Stimulated activated CD4-positive, alpha-beta T cell treated with anti-CD3 and anti-CD28 coated beads, Interleukin-12 subunit alpha, Interleukin-12 subunit beta, amount 100 ng/mL, for 48 hours (primary cell): ENCODE data around the gene ARL14EPL.
"Not testable (repeated sequence)": the region's sequence is repeated elsewhere in the genome, so short reads cannot be mapped to it uniquely, and the experiment has no call there.

Experiments used
- DNase-seq, 3 donors: peaks; one replicate each; pipeline ENCODE4 v3.0.0-alpha.2; 2020; ENCODE audit warnings: low read depth in 2 of 3, low spot score in 1 of 3

The ARL14EPL gene

DNA sequence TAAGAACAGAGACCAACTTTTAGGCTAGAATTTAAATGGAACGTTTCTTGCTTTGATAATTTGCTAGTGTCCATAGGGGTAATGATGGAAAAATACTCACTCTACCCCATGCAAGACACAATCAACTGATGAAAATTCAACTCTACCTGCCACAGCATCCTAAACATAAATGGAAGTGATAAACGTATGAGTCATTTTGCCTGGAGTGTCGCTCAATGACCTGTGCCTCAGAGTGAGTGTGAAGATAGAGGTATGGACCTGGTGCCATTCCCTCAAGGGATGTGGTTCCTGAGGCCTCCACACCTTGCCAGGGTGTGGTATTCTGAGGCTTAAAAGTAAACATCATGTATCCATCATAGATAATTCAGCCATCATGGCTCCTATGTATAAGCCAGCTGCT, 14.0 kb downstream of the ARL14EPL start:
- DNase-seq = no peak

DNA sequence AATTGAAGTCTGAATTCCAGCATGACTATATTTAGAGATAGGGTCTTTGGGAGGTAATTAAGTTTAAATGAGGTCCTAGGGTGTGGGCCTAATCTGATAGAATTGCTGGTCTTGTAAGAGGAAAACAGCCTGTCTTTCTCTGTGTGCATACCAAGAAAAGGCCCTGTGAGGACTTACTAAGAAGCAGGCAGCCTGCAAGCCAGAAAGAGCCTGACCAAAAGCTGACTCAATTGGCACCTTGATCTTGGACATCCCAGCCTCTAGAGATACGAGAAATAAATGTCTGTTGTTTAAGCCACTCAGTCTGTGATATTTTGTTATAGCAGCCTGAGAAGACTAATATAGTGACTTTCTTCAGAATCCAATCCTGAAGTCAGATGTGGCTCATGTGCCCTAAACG, 14.6 kb downstream of the ARL14EPL start:
- DNase-seq = no peak

DNA sequence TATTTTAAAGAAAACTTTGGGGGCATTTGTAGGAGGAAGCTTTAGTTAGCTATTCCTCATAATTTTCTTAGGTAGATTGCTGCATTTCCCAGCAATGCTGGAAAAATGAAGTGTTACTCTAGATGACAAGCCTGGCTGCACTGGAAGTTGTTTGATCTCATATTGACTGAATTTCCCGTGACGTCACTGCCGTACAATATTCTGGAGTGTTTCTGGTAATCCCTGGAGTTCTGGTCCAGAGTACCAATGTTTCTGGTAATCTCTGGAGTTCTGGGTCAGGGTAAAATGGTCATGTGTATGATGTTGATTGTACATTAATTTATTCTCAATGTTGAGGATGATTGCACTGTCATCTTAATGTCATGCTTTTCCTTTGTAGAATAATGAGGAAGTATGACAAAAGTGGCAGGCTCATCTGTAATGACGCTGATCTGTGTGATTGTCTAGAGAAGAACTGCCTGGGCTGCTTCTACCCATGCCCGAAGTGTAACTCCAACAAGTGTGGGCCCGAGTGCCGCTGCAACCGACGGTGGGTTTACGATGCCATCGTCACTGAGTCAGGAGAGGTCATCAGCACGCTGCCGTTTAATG, 26.2 kb downstream of the ARL14EPL start:
- DNase-seq = no peak

- DNase-seq = no peak
These were observed 30.1 kb downstream of the ARL14EPL start for GRCh38 chr5:116062352-116062751.

- no peak for DNase-seq
These were observed 31.7 kb downstream of the ARL14EPL start for GRCh38 chr5:116063950-116064349.

- DNase-seq = peak in 1 of 3 donors; percentile 14
These were observed 35.9 kb downstream of the ARL14EPL start for GRCh38 chr5:116068028-116068632.

- DNase-seq = no peak
These were observed 38.9 kb downstream of the ARL14EPL start for GRCh38 chr5:116071211-116071610.

GRCh38 chr5:116075191-116075831, 43.0 kb downstream of the ARL14EPL start:
- no peak for DNase-seq

GRCh38 chr5:116076496-116076895, 44.2 kb downstream of the ARL14EPL start:
- DNase-seq = peak in 1 of 3 donors; percentile 31

DNA sequence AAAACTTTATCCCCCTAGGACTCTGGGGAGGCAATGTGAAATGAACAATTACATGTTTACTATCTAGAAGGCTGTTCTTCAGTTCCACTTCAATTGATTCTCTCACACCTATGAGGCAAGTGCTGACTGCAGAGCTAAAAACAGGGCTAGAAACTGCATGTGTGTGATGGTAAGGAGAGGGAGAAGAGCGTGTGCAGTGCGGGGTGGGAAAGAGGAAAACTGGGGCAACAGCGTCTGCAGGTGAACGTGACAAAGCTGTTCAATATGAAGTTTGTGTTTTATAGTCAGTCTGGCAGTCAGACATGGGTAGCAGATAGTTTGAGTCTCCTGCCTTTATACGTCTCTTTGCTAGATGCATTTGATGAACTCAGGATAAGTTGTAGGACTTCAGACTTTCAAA, 45.9 kb downstream of the ARL14EPL start:
- DNase-seq = no peak

DNA sequence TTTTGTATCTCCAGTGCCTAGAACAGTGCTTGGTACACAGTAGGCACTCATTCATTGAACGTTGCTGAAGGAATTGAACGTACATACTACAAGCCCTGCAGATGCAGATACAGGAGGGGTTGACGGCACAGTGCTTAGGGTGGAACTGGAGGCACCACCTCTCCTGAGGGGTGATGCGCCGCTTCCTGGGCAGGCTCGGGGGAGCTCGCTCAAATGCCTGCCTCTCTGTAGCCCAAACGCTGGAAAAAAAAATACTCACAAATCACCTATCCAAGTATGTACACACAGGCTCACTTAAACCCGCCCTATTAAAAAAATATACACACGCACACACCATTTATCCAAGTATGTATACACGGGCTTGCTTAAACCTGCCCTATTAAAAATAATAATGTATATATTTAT, 52.0 kb downstream of the ARL14EPL start:
- peak in 1 of 3 donors; percentile 14 for DNase-seq

- DNase-seq = peak; percentile 52 to 65 (median 56)
These were observed 52.8 kb downstream of the ARL14EPL start, which contains the start of gene COMMD10 for GRCh38 chr5:116084871-116085715. Gene COMMD10 (plus strand): TSS chr5:116085025.

DNA sequence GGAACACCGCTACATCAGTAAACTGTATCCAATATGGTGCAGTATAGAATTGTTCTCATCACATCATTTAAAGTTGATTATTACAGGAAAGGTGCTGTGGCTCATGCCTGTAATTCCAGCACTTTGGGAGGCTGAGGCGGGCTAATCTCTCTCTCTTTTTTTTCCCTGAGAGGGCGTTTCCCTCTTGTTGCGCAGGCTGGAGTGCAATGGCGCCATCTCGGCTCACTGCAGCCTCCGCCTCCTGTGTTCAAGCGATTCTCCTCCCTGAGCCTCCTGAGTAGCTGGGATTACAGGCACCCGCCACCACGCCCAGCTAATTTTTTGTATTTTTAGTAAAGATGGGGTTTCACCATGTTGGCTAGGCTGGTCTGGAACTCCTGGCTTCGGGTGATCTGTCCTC, 54.0 kb downstream of the ARL14EPL start:
- not testable (repeated sequence) for DNase-seq

DNA sequence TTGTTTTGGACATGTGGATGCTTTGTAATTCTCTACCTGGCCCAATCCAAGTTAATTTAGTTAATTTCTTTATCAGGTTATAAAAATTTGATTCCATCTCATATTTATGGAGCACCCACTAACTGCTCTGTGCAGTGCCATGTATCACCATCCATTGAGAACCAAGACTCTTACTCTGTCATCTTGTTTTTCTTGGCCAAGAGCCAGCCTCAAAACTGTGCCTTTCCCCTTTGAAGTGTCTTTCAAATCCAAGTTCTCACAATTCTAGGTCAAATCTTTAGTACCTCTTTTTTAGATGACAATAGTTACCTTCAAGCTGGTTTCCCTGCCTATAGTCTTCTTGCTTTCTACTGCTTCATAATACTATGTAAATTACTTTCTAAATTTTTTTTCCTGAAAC, 55.8 kb downstream of the ARL14EPL start:
- DNase-seq = no peak

DNA sequence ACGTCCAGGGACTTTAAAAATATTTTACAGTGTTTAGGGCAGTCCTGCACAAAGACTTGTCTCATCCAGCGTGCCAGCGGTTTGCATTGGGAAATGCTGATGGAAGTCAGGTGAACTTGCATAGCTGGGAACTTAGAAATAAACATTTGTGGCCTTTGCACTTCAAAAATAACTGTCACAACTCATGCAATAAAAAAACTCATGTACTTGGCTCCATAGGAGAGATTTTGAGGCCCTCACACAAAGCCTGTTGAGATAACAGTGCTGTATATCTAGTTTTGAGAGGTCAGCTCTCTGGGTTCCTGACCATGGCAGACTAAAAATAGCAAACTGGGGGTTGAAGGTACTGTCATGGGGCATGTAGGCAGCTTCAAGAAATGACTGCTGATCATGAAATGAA, 58.0 kb downstream of the ARL14EPL start:
- no peak for DNase-seq

- DNase-seq = no peak
These were observed 59.1 kb downstream of the ARL14EPL start for GRCh38 chr5:116091416-116091815.

GRCh38 chr5:116097301-116097700, 65.0 kb downstream of the ARL14EPL start:
- no peak for DNase-seq

- DNase-seq = no peak
These were observed 66.7 kb downstream of the ARL14EPL start for GRCh38 chr5:116098998-116099397.

DNA sequence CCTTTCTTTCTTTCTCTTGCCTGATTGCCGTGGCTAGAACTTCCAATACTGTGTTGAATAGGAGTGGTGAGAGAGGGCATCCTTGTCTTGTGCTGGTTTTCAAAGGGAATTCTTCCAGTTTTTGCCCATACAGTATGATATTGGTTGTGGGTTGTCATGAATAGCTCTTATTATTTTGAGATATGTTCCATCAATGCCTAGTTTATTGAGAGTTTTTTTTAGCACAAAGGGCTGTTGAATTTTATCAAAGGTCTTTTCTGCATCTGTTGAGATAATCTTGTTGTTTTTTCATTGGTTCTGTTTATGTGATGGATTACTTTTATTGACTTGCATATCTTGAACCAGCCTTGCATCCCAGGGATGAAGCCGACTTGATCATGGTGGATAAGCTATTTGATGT, 72.7 kb downstream of the ARL14EPL start:
- not testable (repeated sequence) for DNase-seq
